HG03457 (cell line): Measurements from ENCODE around the gene AP2S1.
"Not testable (repeated sequence)": the region's sequence is repeated elsewhere in the genome, so short reads cannot be mapped to it uniquely, and the experiment has no call there.

Source experiments
- ATAC-seq: cut with Tn5 transposase; IDR thresholded peaks from one replicate; pipeline ENCODE4 v1.9.1; 2021; ENCODE audit warnings: moderate number of reproducible peaks; ENCODE audit not compliant: unreplicated experiment

The AP2S1 gene

GRCh38 chr19:46844067-46844489 lies 6.6 kb downstream of the AP2S1 start:
- no peak for ATAC-seq

GRCh38 chr19:46842791-46843190 lies 7.9 kb downstream of the AP2S1 start:
- ATAC-seq = no peak

DNA sequence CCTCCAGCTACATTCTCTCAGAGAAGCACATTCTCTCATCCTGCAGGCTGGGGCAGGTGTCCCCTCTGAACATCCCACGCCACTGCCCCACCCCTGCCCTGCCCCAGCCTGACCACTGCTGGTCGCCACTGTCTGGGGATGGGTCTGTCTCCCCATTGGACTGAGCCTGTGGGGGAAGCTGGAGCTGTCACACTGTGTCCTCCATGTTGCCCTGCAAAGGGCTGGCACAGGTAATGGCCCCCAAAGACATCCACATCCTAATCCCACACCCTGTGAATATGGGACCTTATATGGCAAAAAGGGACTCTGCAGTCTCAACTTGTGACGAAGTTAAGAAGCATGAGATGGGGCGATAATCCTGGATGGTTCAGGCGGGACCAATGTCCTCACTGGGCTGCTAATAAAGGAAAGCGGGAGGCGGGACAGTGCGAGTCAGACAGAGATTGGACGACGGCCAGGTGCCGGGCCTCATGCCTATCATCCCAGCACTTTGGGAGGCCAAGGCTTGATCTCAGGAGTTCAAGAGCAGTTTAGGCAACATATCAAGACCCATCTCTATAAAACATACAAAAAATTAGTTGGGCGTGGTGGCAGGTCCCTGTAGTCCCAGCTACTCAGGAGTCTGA lies 9.1 kb downstream of the AP2S1 start:
- ATAC-seq = no peak

- ATAC-seq = no peak
Measured at GRCh38 chr19:46840498-46840942, 10.1 kb downstream of the AP2S1 start.

DNA sequence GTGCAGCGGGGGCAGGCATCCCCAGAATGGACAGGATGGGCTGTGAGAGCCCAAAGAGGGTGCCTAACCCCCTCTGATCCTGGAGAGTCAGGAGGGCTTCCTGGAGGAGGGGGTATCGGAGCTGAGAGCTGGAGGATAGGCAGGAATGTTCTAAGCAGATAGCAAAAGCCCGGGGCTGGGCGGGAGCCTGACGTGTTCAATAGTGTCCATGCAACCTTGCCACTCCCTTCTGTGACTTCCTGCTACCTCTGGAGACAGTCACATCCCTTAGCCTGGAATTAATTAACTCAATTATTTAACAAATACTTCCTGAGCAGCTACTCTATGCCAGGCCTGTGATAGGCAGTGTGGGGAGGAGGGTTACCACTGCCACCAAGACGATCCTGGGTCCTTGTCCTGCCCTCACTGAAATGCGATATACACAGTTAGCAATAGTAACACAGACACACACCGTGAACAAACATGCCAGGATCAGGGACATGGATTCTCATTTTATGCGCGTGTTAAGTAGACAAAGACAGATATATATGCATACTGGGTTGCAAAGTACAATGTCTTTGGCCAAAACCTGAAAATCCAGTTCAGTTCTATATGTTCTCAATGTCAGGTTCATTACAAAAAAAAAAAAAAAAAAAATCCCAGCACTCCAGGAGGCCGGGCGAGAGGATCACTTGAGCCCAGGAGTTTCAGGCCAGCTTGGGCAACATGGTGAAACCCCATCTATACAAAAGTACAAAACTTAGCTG lies 10.7 kb downstream of the AP2S1 start:
- no peak for ATAC-seq

DNA sequence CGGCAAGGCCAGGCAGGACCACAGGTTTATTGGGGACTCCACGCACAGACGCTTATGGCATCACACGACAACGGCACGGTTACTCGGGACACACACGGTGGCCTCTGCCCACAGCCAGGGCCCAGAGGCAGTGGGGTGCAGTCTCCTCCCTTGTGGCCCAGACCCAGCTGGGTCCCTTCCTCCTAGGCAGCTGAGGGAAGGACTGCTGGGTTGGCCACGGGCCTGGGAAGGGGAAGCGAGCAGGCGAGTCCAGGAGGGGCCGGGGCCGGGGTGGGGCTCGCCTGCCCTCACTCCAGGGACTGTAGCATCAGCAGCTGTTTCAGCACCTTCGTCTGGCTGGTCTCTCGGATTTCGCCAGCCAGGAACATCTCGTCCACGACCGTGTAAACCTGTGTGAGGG lies 12.5 kb downstream of the AP2S1 start:
- no peak for ATAC-seq

DNA sequence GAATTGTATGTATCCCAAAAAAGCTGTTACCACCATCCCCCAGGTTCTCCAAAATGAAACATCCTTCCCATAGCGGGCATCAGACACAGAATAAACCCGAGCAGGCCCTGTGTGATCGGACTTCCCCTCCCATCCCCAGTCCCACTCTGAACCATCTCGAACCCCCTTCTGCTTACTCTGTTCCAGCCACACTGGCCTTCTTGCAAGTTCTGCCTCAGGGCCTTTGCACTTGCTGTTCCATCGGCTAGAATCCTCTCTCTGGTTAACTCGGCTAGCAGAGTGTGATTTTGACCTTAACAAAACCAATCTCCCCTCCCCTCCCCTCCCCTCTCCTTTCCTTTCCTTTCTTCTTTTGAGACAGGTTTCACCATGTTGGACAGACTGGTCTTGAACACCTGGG lies 15.7 kb downstream of the AP2S1 start:
- no peak for ATAC-seq

GRCh38 chr19:46834121-46834520 lies 16.5 kb downstream of the AP2S1 start:
- ATAC-seq = no peak

- ATAC-seq = no peak
Measured at GRCh38 chr19:46830864-46831263, 19.8 kb downstream of the AP2S1 start.

- ATAC-seq = no peak
Measured at GRCh38 chr19:46828484-46828883, 22.2 kb downstream of the AP2S1 start.

GRCh38 chr19:46825731-46826055 lies 25.0 kb downstream of the AP2S1 start:
- ATAC-seq = no peak

- ATAC-seq = no peak
Measured at GRCh38 chr19:46824890-46825730, 25.5 kb downstream of the AP2S1 start.

- ATAC-seq = no peak
Measured at GRCh38 chr19:46823049-46823448, 27.6 kb downstream of the AP2S1 start.

- not testable (repeated sequence) for ATAC-seq
Measured at GRCh38 chr19:46822410-46822787, 28.2 kb downstream of the AP2S1 start.

GRCh38 chr19:46821512-46822409 lies 28.9 kb downstream of the AP2S1 start:
- peak; percentile 49 for ATAC-seq

DNA sequence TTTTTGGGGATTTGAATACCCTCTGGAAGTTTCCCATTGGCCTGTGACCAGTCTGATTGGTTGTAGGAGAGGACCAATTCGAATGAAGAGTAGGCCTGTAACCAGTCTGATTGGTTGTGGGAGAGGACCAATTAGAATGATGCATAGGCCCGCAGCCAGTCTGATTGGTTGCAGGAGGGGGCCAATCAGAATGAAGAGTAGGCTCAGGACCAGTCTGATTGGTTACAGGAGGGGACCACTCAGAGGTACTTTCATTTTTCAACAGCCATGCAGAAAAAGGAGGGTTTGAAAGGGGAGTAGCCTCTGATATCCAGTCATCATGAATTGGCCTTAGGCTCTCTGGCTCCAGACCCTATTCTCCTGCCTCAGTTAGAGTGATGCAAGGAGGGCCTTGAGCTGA lies 31.8 kb downstream of the AP2S1 start:
- no peak for ATAC-seq

DNA sequence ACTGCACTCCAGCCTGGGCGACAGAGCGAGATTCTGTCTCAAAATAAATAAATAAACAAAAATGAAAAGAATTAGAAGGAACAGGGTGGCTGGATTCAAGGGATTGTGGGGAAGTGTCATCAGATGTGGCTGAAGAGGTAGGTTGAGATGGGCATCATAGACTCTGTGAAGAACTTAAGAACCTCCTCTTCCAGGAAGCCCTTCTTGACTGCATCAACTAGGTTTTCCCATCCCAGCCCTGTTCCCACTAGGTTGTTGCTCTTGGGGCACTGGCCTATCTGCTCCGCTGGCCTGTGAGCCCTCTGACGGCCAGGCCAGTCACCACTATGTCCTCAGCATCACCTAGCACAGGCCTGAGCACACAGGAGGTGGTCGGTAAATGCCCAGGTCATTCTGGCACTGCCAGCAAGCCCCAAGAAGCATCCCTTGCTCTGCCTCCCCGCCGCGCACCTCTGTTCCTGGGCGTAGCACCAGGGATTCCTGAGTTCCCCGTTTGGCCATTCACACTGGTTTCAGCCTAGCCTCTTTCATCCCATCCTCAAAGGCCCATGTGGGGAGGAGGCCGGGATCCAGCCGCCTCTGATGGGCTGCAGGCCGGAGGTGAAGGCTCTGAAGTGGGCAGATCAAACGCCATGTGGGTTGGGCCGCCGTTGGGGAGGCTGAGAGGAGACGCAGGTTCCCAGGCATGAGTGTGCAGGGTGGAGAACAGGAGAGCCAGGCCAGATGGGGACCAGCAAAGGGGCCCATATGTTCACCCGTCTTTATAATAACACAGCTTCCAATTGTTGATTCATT lies 34.6 kb downstream of the AP2S1 start:
- no peak for ATAC-seq

DNA sequence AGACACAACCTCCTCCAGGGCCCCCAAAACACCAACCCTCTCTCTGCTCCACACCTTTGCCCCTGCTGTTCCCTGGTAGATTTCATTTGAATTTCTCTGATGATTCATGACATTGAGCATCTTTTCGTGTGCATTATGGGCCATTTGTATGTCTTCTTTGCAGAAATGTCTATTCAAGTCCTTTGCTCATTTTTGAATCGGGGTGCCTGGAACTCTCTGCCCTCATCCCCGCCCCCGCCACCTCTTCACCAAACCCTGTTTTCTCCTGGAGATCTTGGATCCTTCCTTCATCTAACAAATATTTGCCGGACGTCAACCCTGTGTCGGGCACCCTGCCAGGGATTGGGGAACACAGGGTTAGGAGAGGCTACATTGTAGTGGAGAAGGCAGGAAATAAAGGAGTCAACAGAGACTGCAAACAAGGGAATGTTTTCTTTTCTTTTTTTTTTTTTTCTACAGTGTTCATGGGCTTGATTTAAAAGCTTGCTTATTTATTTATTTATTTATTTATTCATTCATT lies 36.7 kb downstream of the AP2S1 start:
- no peak for ATAC-seq

DNA sequence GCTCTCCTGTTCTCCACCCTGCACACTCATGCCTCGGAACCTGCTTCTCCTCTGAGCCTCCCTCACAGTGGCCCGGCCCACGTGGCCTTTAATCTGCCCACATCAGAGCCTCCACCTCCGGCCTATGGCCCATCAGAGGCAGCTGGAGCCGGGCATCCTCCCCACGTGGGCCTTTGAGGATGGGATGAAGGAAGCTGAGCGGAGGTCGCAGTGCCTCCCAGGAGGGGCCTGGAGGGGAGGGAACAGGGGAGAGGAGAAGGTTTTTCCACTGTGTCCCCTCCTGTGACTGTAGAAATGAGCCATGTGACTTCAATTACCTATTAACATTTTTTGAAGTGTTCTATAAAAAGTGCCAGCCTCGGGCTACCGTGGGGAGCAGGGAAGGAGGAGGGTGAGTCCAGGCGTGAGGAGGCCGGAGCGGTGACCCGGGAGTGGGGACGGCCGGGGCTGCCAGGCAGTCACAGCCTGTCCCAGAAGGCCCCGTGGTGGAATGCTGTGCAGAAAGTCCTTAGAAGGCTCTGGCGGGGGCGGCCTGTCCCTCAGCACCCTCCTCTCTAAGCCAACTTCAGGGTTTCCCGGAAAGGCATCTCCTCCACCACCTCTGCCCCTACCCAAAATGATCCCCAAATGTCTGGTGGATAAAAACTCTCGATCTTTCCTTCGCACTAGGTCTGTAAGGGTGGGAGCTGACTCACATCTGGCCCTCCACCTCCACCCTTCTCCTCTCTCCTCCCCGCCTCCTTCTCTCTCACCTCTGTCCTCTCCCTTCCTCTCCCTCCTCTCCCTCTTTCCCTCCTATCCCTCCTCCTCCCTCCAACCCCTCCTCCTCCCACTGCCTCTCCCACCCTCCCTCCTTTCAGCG lies 37.4 kb downstream of the AP2S1 start:
- ATAC-seq = no peak
